RWPE1 (cell line): ENCODE data around the gene MRPS31.

ENCODE experiments used
- CTCF ChIA-PET: fragments of 350-600 bp; sonication (Branson Sonifier 250); formaldehyde crosslinking; extraction: SDS; loops from one replicate; lab custom pipeline; 2021; lab: Yijun Ruan, JAX
- POLR2A ChIA-PET: fragments of 400-600 bp; formaldehyde crosslinking; extraction: SDS; loops from one replicate; lab custom pipeline; 2020; ENCODE audit warnings: antibody characterized with exemption; ENCODE audit not compliant: low non-redundant PET; lab: Yijun Ruan, JAX
- DNase-seq: peaks from one replicate; pipeline ENCODE4 v3.0.0; 2012; ENCODE audit warnings: low spot score
- H3K27ac ChIP-seq: fragments of 450-650 bp; 2 replicates; pipeline ENCODE4 v1.5.1; 2017
- CTCF ChIP-seq: fragments of 450-650 bp; conservative IDR thresholded peaks from 2 replicates; pipeline ENCODE4 v1.5.1; 2017; ENCODE audit warnings: low read depth, mild to moderate bottlenecking

The MRPS31 gene

DNA sequence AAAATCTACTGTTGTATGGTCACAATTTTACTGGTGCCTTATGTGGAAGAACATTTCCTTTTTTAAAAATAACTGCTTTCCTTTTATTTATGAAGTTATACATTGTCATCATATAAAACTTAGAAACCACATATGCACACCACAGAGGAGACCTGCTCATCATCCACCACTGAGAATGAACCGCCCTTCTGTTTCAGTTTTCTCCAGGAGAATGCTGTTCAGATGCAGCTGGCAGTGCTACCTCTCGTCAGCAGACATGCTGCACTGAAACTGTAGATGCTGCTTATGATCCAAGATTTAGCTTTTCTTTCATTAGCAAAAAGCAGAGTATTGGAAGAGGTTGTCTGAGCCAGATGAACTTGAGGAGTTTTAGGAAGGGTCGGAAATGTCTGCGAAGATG lies 28.5 kb upstream of the MRPS31 start:
- ChIA-PET POLR2A (no interaction called here), CTCF (no interaction called here)
- H3K27ac ChIP-seq: no peak overlapping the region
- DNase-seq: no peak
- no peak for TF ChIP-seq CTCF

DNA sequence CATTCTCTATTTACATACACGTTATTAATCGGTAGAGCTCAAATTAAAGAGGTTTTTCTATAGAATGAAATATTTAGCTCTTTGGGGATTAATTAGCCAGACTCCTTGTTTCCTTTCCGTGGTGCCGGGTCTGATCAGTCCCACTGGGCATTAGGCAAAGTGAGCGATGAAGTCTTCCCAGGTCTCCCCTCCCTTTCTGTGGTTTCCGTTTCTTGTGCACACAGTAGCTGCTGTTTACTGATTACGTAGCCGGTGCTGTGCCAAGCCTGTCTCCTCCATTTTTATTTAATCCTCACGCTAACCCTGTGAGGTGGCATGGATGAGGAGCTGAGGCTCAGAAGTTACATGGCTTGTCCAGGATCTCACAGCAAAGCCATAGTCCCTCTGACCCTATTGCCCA lies 27.4 kb upstream of the MRPS31 start:
- POLR2A ChIA-PET: no interaction called here

DNA sequence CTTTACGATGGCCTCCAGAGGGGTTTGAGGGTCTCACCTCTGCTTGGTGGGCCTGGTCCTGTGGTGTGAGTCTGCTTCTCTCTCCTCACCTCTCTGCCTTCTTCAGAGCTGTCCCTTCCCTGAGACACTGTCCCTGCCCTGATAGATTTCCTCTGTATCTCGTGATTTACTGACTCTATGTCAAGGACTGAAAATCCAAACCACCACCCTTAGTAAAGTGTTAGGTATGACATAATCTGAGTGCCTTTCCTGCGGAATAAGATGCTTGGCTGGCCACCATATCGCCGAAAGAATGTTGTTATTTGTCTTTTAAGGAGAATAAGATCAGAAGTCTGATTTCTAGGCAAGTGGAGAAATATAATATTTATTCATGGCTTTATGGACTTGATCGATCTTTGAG lies 25.7 kb upstream of the MRPS31 start:
- no peak for DNase-seq
- TF ChIP-seq CTCF: no peak
- H3K27ac ChIP-seq: no peak overlapping the region
- ChIA-PET CTCF (interaction anchor here (0.6 kb wide), 1 partner anchor 343 kb away, joined by 3 read pairs; no protein-coding TSS in a partner anchor), POLR2A (no interaction called here)

More for the DNA sequence above, 27.4 kb upstream of the MRPS31 start:
- TF ChIP-seq CTCF: no peak
- DNase-seq: no peak
- CTCF ChIA-PET: no interaction called here
- no peak overlapping the region for H3K27ac ChIP-seq

DNA sequence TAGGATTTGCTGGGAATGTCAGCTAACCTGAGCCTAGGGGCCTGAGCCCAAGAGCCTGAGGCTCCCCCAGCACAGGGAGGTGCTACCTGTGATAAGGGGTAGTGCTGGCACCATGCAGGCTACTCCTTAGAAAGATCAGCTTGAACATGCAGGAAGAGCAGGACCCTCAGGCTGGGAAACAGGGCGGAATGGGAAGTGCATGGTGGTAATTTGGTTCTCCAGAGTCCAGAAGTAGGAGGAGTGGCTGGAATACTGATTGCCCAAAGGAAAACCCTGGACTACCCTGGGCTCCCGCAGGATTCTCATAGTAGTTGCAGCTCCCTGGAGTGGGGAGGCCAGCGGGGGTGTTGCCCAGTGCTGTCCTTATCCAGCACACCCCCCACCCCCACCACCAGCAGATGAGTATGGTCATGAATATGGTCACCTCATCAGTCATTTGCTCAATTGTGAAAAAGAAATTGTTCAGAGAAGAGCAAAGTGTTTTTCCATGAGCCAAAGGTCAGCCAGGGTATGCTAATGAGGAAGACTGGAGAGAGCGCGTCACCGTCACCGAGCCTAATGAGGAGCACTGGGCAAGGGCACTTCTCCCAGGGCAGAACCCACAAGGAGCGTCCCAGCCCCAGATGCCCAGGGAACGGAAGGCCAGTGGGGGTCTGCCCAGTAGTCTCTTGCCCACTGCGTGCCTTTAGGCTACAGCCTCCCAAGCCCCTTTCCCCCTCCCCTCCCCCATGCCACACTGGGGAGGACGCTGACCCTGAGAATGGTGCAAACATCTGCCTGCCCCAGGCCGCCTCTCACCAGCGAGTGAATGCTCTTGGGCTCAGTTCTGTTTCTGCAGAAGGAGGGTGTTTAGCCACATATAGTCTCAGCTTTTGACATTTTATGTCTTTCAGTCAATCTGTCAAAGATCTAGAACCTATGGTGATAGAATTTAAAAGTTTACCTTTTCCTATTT lies 23.7 kb upstream of the MRPS31 start:
- no peak for TF ChIP-seq CTCF
- POLR2A ChIA-PET: interaction anchor here (1.0 kb wide), 1 partner anchor 102 kb away, joined by 8 read pairs; no protein-coding TSS in a partner anchor
- no peak for DNase-seq
- CTCF ChIA-PET: no interaction called here
- no peak overlapping the region for H3K27ac ChIP-seq

DNA sequence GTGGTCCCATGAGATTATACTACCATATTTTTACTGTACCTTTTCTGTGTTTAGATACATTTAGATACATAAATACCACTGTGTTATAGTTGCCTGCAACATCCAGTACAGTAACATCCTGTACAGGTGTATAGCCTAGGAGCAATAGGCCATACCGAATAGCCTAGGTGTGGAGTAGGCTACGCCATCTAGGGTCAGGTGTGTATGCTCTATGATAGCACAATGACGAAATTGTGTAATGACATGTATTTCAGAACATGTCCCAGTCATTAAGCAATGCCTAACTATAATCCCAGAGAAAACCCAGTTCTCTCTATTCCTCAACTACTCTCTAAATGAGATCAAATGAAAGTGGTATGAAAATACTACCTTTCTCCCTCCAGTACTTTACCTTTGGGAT lies 22.3 kb upstream of the MRPS31 start:
- POLR2A ChIA-PET: no interaction called here
- no peak overlapping the region for H3K27ac ChIP-seq
- CTCF ChIA-PET: no interaction called here
- DNase-seq: no peak
- TF ChIP-seq CTCF: no peak

DNA sequence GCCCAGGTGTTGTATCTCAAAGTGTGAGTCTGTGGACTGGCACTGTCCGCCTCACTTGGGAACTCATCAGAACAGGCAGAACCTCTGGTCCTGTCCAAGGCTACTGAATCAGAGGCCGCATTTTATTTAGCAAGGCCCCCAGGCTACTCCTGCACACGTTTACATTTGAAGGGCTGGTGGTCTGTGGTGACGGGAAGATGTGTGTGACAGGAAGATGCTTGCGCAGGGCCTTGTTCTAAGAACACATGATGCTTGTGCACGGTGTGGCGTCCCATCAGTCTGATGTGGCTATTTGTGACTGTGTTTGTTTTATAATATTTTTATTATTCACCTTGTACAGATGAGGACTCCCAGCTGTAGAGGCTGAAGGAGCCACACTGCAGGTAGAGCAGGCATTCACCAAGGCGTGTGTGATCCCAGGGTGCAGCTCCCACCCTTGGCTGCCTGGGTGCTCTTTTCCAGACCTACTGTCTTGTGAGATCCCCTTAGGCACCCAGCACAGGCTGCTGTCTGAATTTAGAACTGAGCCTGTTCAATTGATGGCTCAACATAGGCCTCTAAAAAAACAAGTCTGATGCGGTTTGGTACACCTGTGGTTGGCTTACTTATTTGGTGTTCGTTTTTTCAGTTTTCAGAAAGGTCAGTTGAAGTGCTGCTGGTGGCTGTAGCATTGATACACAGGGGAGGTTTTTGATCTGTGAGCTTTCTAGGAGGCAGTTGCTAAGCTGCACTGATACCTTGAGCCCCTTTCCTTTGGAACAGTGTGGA lies 21.5 kb upstream of the MRPS31 start:
- ChIA-PET CTCF (interaction anchor here (0.6 kb wide), 1 partner anchor 898 kb away, joined by 3 read pairs; no protein-coding TSS in a partner anchor), POLR2A (no interaction called here)
- no peak for DNase-seq
- no peak for TF ChIP-seq CTCF
- H3K27ac ChIP-seq: no peak overlapping the region
